ENCODE measurements around the gene STAP1. TPM values are rescaled to one million over a fixed set of nuclear protein-coding genes. Genes with fewer than 3 reads are reported as not detected.
"Not testable (repeated sequence)": the region's sequence is repeated elsewhere in the genome, so short reads cannot be mapped to it uniquely, and the experiment has no call there.

Gene STAP1
- polyA plus RNA-seq (2013, experiment 1 of 2) = 0.44 TPM
- 0.35 TPM for polyA plus RNA-seq (2013, experiment 2 of 2)

DNA sequence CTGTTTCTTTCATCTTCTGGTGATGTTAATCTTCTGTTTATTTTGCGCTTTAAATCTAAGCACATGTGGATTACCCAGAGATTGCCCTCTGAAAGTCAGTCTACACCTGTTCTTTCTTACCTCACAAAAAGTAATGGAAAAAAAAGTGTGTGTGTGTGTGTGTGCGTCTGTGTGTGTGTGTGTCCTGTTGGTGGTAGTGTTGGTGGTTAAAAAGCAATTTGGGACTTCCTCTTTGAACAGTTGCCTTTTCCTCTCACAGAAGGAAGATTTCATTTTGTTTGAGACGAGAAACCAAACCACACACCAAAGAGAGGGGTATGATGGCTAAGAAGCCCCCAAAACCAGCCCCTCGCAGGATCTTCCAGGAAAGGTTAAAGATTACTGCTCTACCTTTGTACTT, at the start of gene STAP1:
TSS of gene STAP1 (plus strand) at position 235 of the 400 bp plus-strand sequence. CDS start at position 318, 83 bp downstream.
- H3K4me1 ChIP-seq (ENCODE audit: control insufficient read depth, insufficient read depth, low read length, poor library complexity, severe bottlenecking) = no peaks in the 10 kb centered on the region
- no peaks in the 10 kb centered on the region for H3K9me3 ChIP-seq (ENCODE audit: control insufficient read depth, low read length)
- no peak within 1 kb of the TSS for H3K27ac ChIP-seq (ENCODE audit: low read depth, low read length, severe bottlenecking)
- no peaks in the 10 kb centered on the region for H3K36me3 ChIP-seq (ENCODE audit: control insufficient read depth, insufficient read depth, low read length)
- WGBS, 2 experiments (ENCODE audit: insufficient coverage in 2 of 2) = no CpG with 5 or more reads among the region's 4 CpGs
- H3K4me3 ChIP-seq (ENCODE audit: extremely low read depth, insufficient read depth, low read length, poor library complexity, severe bottlenecking) = no peak within 1 kb of the TSS

DNA sequence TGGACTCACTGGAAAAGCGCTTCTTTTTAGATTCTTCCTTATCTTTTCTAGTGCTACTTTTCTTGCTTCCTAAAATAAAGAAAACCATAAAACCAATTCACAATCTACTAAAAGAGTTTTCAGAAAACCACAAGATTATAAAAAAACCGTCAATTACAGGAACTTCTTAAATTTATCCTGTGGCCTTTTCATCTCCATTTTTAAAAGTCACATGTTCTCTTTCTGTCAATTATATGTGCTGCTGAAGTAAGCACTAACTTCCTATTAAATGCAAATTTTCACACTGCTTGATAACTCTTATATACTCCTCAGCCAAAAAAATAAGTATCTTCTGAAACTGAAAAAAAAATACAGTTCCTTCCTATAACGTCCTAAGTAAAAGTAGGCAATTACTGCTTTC, 46.0 kb upstream of the STAP1 start:
- H3K9me3 ChIP-seq (ENCODE audit: control insufficient read depth, low read length) = no peaks in the 10 kb centered on the region
- H3K4me1 ChIP-seq (ENCODE audit: control insufficient read depth, insufficient read depth, low read length, poor library complexity, severe bottlenecking) = no peaks in the 10 kb centered on the region
- no peak overlapping the region for H3K4me3 ChIP-seq (ENCODE audit: extremely low read depth, insufficient read depth, low read length, poor library complexity, severe bottlenecking)
- no peak overlapping the region for H3K27ac ChIP-seq (ENCODE audit: low read depth, low read length, severe bottlenecking)
- peaks cover 52% of the 10 kb centered on the region for H3K36me3 ChIP-seq (ENCODE audit: control insufficient read depth, insufficient read depth, low read length)
- WGBS, 2 experiments (ENCODE audit: insufficient coverage in 2 of 2) = 94 to 100% methylated on average over 2 of the region's 3 CpGs

DNA sequence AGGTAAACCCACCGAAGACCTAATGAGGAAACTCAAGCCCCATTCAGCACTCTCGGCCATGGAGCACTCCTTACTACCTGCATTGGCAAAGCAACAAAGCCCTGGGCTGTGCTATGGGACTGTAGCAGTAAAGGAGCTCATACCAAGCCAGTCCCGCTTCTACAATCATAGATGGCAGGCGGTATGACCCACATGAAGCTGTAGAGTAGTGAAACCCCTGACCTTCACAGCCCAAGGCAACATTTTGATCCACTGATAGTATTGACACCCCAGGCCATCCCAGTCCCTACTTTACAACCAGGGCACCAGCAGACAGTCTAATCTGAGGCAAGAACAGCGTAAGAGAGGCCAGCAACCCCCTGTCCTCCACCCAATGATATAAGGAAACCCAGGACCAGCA, 38.4 kb upstream of the STAP1 start:
- 98 to 100% methylated on average over 3 to 5 of the region's 5 CpGs for whole genome bisulfite sequencing, 2 experiments (ENCODE audit: insufficient coverage in 2 of 2)
- H3K9me3 ChIP-seq (ENCODE audit: control insufficient read depth, low read length) = no peaks in the 10 kb centered on the region
- H3K27ac ChIP-seq (ENCODE audit: low read depth, low read length, severe bottlenecking) = no peak overlapping the region
- peaks cover 3% of the 10 kb centered on the region for H3K4me1 ChIP-seq (ENCODE audit: control insufficient read depth, insufficient read depth, low read length, poor library complexity, severe bottlenecking)
- no peak overlapping the region for H3K4me3 ChIP-seq (ENCODE audit: extremely low read depth, insufficient read depth, low read length, poor library complexity, severe bottlenecking)
- H3K36me3 ChIP-seq (ENCODE audit: control insufficient read depth, insufficient read depth, low read length) = peaks cover 25% of the 10 kb centered on the region

- WGBS, 2 experiments (ENCODE audit: insufficient coverage in 2 of 2) = no CpG with 5 or more reads among the region's 1 CpG
- H3K4me1 ChIP-seq (ENCODE audit: control insufficient read depth, insufficient read depth, low read length, poor library complexity, severe bottlenecking) = peaks cover 3% of the 10 kb centered on the region
- H3K36me3 ChIP-seq (ENCODE audit: control insufficient read depth, insufficient read depth, low read length) = peaks cover 25% of the 10 kb centered on the region
- H3K9me3 ChIP-seq (ENCODE audit: control insufficient read depth, low read length) = no peaks in the 10 kb centered on the region
- no peak overlapping the region for H3K27ac ChIP-seq (ENCODE audit: low read depth, low read length, severe bottlenecking)
- H3K4me3 ChIP-seq (ENCODE audit: extremely low read depth, insufficient read depth, low read length, poor library complexity, severe bottlenecking) = no peak overlapping the region
Observed at GRCh38 chr4:67521506-67521905, 37.0 kb upstream of the STAP1 start.

- Histone ChIP-seq H3K27ac (ENCODE audit: low read depth, low read length, severe bottlenecking) (no peak overlapping the region), H3K4me1 (ENCODE audit: control insufficient read depth, insufficient read depth, low read length, poor library complexity, severe bottlenecking) (peaks cover 3% of the 10 kb centered on the region), H3K36me3 (ENCODE audit: control insufficient read depth, insufficient read depth, low read length) (peaks cover 23% of the 10 kb centered on the region), H3K4me3 (ENCODE audit: extremely low read depth, insufficient read depth, low read length, poor library complexity, severe bottlenecking) (no peak overlapping the region), H3K9me3 (ENCODE audit: control insufficient read depth, low read length) (no peaks in the 10 kb centered on the region)
- 83 to 100% methylated on average over 1 of the region's 2 CpGs for WGBS, 2 experiments (ENCODE audit: insufficient coverage in 2 of 2)
Observed at GRCh38 chr4:67522230-67522629, 36.3 kb upstream of the STAP1 start.

- no peaks in the 10 kb centered on the region for H3K9me3 ChIP-seq (ENCODE audit: control insufficient read depth, low read length)
- 91 to 99% methylated on average over 5 to 7 of the region's 10 CpGs for WGBS, 2 experiments (ENCODE audit: insufficient coverage in 2 of 2)
Observed at GRCh38 chr4:67522851-67523671, 35.5 kb upstream of the STAP1 start.

GRCh38 chr4:67524140-67524539, 34.4 kb upstream of the STAP1 start:
- not testable (repeated sequence) for H3K27ac ChIP-seq (ENCODE audit: low read depth, low read length, severe bottlenecking); H3K4me1 ChIP-seq (ENCODE audit: control insufficient read depth, insufficient read depth, low read length, poor library complexity, severe bottlenecking); H3K9me3 ChIP-seq (ENCODE audit: control insufficient read depth, low read length); H3K4me3 ChIP-seq (ENCODE audit: extremely low read depth, insufficient read depth, low read length, poor library complexity, severe bottlenecking)
- peaks cover 24% of the 10 kb centered on the region for H3K36me3 ChIP-seq (ENCODE audit: control insufficient read depth, insufficient read depth, low read length)
- WGBS, 2 experiments (ENCODE audit: insufficient coverage in 2 of 2) = 75 to 80% methylated on average over 1 to 2 of the region's 3 CpGs

More at GRCh38 chr4:67522851-67523671, 35.5 kb upstream of the STAP1 start:
- H3K4me3 ChIP-seq (ENCODE audit: extremely low read depth, insufficient read depth, low read length, poor library complexity, severe bottlenecking) = no peak overlapping the region
- H3K4me1 ChIP-seq (ENCODE audit: control insufficient read depth, insufficient read depth, low read length, poor library complexity, severe bottlenecking) = peaks cover 3% of the 10 kb centered on the region
- H3K36me3 ChIP-seq (ENCODE audit: control insufficient read depth, insufficient read depth, low read length) = peaks cover 16% of the 10 kb centered on the region
- no peak overlapping the region for H3K27ac ChIP-seq (ENCODE audit: low read depth, low read length, severe bottlenecking)

GRCh38 chr4:67531379-67531962, 27.1 kb upstream of the STAP1 start:
- H3K36me3 ChIP-seq (ENCODE audit: control insufficient read depth, insufficient read depth, low read length) = peaks cover 53% of the 10 kb centered on the region
- WGBS, 2 experiments (ENCODE audit: insufficient coverage in 2 of 2) = 95 to 100% methylated on average over 1 to 3 of the region's 4 CpGs
- no peak overlapping the region for H3K4me3 ChIP-seq (ENCODE audit: extremely low read depth, insufficient read depth, low read length, poor library complexity, severe bottlenecking)
- H3K4me1 ChIP-seq (ENCODE audit: control insufficient read depth, insufficient read depth, low read length, poor library complexity, severe bottlenecking) = no peaks in the 10 kb centered on the region
- H3K9me3 ChIP-seq (ENCODE audit: control insufficient read depth, low read length) = peaks cover 4% of the 10 kb centered on the region
- no peak overlapping the region for H3K27ac ChIP-seq (ENCODE audit: low read depth, low read length, severe bottlenecking)

DNA sequence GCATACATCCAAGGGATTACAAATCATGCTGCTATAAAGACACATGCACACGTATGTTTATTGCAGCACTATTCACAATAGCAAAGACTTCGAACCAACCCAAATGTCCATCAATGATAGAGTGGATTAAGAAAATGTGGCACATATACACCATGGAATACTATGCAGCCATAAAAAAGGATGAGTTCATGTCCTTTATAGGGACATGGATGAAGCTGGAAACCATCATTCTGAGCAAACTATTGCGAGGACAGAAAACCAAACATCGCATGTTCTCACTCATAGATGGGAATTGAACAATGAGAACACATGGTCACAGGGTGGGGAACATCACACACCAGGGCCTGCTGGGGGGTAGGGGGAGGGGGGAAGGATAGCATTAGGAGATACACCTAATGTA, 26.1 kb upstream of the STAP1 start:
- H3K4me1 ChIP-seq (ENCODE audit: control insufficient read depth, insufficient read depth, low read length, poor library complexity, severe bottlenecking); H3K4me3 ChIP-seq (ENCODE audit: extremely low read depth, insufficient read depth, low read length, poor library complexity, severe bottlenecking); H3K9me3 ChIP-seq (ENCODE audit: control insufficient read depth, low read length); H3K27ac ChIP-seq (ENCODE audit: low read depth, low read length, severe bottlenecking): not testable (repeated sequence)
- 100% methylated on average over 2 of the region's 4 CpGs for WGBS, 2 experiments (ENCODE audit: insufficient coverage in 2 of 2)
- peaks cover 61% of the 10 kb centered on the region for H3K36me3 ChIP-seq (ENCODE audit: control insufficient read depth, insufficient read depth, low read length)

GRCh38 chr4:67533112-67533511, 25.4 kb upstream of the STAP1 start:
- H3K36me3 ChIP-seq (ENCODE audit: control insufficient read depth, insufficient read depth, low read length) = peaks cover 67% of the 10 kb centered on the region

More at GRCh38 chr4:67533112-67533511, 25.4 kb upstream of the STAP1 start:
- peaks cover 4% of the 10 kb centered on the region for H3K9me3 ChIP-seq (ENCODE audit: control insufficient read depth, low read length)
- H3K27ac ChIP-seq (ENCODE audit: low read depth, low read length, severe bottlenecking) = no peak overlapping the region
- 95 to 97% methylated on average over 2 to 3 of the region's 3 CpGs for WGBS, 2 experiments (ENCODE audit: insufficient coverage in 2 of 2)
- H3K4me1 ChIP-seq (ENCODE audit: control insufficient read depth, insufficient read depth, low read length, poor library complexity, severe bottlenecking) = no peaks in the 10 kb centered on the region
- no peak overlapping the region for H3K4me3 ChIP-seq (ENCODE audit: extremely low read depth, insufficient read depth, low read length, poor library complexity, severe bottlenecking)
